ENCODE results near the gene RAB11FIP4.

DNA sequence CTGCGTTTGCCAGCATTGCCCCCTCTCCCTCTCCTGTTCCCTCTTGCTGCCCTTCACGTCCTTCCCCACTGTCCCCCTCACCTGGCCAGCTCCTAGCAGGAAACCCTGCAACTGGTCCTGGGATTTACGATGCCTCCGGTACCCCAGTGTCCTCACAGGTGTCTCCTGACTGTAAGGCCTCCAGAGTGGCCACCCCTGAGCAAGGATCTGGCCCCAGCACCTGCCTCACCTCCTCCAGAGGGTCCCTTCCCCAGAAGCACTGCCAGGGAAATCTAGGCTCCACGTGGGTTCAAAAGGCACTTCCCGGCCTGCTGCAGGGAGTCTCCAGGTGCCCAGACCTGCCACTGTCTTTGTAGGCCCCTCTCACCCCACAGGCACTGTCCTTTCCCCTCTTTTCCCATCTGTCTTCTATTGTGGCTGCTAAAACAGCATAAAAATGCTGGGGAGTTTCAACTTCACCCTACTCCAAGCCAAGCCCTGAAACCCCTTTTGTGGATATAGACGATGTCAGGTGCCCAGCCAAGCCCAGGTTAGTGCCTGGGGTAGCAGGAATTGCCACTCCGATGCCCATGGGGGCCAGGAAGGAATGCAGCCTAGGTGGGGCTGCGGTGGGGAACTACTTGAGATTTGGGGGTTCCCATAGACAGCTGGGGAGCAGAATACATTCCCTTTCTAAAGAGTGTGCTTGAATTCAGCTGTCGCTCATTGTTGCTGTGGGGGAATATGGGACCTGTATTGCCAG lies 25.7 kb downstream of the RAB11FIP4 start:
- TF ChIP-seq, protein P1, sequence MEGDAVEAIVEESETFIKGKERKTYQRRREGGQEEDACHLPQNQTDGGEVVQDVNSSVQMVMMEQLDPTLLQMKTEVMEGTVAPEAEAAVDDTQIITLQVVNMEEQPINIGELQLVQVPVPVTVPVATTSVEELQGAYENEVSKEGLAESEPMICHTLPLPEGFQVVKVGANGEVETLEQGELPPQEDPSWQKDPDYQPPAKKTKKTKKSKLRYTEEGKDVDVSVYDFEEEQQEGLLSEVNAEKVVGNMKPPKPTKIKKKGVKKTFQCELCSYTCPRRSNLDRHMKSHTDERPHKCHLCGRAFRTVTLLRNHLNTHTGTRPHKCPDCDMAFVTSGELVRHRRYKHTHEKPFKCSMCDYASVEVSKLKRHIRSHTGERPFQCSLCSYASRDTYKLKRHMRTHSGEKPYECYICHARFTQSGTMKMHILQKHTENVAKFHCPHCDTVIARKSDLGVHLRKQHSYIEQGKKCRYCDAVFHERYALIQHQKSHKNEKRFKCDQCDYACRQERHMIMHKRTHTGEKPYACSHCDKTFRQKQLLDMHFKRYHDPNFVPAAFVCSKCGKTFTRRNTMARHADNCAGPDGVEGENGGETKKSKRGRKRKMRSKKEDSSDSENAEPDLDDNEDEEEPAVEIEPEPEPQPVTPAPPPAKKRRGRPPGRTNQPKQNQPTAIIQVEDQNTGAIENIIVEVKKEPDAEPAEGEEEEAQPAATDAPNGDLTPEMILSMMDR (IDR thresholded peaks at IDR 0.05), result no peak
- no peak for TF ChIP-seq POLR2A (IDR thresholded peaks at IDR 0.05)
